Activated CD8-positive, alpha-beta memory T cell treated with anti-CD3 and anti-CD28 coated beads for 24 hours (primary cell): ENCODE results near the gene XAGE3.

Experiments used
- DNase-seq: peaks from one replicate; pipeline ENCODE4 v3.0.0-alpha.2; 2020

XAGE3 gene

GRCh38 chrX:52830551-52830950, 37.3 kb downstream of the XAGE3 start:
- DNase-seq, result no peak

- DNase-seq, result no peak
Measured at GRCh38 chrX:52824608-52825007, 43.3 kb downstream of the XAGE3 start.

DNA sequence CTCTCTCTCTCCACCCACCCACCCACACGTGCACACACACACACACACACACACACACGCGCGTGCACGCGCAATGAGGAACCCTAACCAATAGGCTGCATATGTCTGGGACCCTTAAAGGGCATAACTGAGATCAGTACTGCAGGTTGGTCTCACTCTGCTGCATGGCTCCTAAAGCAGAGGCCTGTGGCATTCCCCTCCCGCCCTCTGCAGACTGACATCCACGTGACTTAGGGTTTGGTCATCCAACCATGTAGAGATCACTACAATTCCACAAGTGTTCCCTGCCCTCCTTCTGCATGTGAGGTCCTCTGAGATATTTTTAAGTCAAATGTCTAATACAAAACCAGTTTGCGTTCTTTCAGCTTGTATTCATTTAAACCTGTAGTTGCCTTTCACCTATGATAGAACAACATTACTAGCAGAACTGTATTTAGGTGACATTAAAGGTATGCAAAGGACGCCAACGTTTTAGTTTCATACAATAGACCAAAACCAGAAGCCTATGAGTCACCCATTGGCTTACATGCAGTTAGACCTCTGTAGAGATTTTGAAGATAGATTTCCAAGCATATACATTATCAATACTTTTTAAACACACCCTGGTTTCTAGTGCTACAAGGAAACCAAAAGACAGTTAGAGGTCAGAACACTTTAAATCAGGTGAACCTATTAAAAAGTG, 46.7 kb downstream of the XAGE3 start:
- DNase-seq, result no peak

GRCh38 chrX:52819788-52820187, 48.1 kb downstream of the XAGE3 start:
- DNase-seq, result no peak
